Large intestine (tissue), 12 donors: ENCODE measurements around the gene KRTAP9-9. TPM values are rescaled to one million over a fixed set of nuclear protein-coding genes. Genes with fewer than 3 reads are reported as not detected.
"Not testable (repeated sequence)": the region's sequence is repeated elsewhere in the genome, so short reads cannot be mapped to it uniquely, and the experiment has no call there.

Experiments
- DNase-seq, 2 donors: peaks; one replicate each; pipeline versions ENCODE4 v3.0.0 to v3.0.0-alpha.2; 2013
- H3K27ac ChIP-seq: one replicate; pipeline ENCODE4 v1.5.1; 2013; ENCODE audit warnings: low read length
- H3K27me3 ChIP-seq: 2 replicates; pipeline ENCODE4 v1.6.1; 2013; ENCODE audit warnings: low read length; ENCODE audit not compliant: control insufficient read depth, insufficient read depth
- H3K36me3 ChIP-seq: 2 replicates; pipeline ENCODE4 v1.6.1; 2013; ENCODE audit warnings: low read length; ENCODE audit not compliant: control insufficient read depth, insufficient read depth
- H3K4me1 ChIP-seq: one replicate; pipeline ENCODE4 v1.6.1; 2013; ENCODE audit warnings: low read length; ENCODE audit not compliant: control insufficient read depth, insufficient read depth
- H3K4me3 ChIP-seq: one replicate; pipeline ENCODE4 v1.5.1; 2013; ENCODE audit warnings: low read length
- H3K9me3 ChIP-seq: one replicate; pipeline ENCODE4 v1.6.1; 2013; ENCODE audit warnings: mild to moderate bottlenecking, low read depth, low read length, moderate library complexity; ENCODE audit not compliant: control insufficient read depth
- WGBS: methylation state at CpG from one replicate; pipeline ENCODE4 v1.1.5; 2013; ENCODE audit warnings: low lambda C conversion rate; ENCODE audit not compliant: insufficient coverage; 5-methylcytosine and 5-hydroxymethylcytosine counted together
- long read RNA-seq, 11 donors: transcript quantifications; one replicate each; lab custom pipeline, GENCODE V29; 2026
- polyA plus RNA-seq: library from polyadenylated mRNA; unstranded; fragments of 120-200 nt; gene quantifications from one replicate; pipeline ENCODE4 v1.2.1, GENCODE V29; 2013

The KRTAP9-9 gene
- polyA plus RNA-seq, result not detected
- long read RNA-seq, donor 1, result 0 reads
- long read RNA-seq, donor 2, result 0 reads
- long read RNA-seq, donor 3, result 0 reads
- long read RNA-seq, donor 4, result 0 reads
- long read RNA-seq, donor 5, result 0 reads
- long read RNA-seq, donor 6, result 0 reads
- long read RNA-seq, donor 7, result 0 reads
- long read RNA-seq, donor 8, result 0 reads
- long read RNA-seq, donor 9, result 0 reads
- long read RNA-seq, donor 10, result 0 reads
- long read RNA-seq, donor 11, result 0 reads

DNA sequence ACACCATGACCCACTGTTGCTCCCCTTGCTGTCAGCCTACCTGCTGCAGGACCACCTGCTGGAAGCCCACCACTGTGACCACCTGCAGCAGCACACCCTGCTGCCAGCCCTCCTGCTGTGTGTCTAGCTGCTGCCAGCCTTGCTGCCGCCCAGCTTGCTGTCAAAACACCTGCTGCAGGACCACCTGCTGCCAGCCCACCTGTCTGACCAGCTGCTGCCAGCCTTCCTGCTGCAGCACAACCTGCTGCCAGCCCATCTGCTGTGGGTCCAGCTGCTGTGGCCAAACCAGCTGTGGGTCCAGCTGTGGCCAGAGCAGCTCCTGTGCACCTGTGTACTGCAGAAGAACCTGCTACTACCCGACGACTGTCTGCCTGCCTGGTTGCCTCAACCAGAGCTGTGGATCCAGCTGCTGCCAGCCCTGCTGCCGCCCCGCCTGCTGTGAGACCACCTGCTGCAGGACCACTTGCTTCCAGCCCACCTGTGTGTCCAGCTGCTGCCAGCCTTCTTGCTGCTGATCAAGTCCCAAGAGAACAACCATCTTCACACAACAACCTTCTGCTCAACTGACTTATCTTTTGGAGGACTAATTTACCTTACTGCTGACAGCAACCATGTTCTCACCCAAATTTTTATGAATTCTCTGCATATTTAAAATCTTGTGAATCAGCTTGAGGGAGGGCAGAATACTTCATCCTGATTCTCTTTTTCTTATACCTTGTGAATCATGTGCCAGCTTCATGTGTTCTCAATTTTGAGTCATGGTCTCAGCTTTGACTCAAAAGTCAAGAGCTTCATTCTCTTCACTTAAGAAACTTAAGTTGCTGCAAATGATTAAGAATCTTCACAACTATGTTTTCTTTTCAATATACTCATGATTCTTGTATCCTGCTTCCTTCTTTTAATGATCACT lies at the start of gene KRTAP9-9:
KRTAP9-9 (plus strand) TSS at position 4 of the 910 bp plus-strand sequence.
- not testable (repeated sequence) for DNase-seq, H3K4me1 ChIP-seq, H3K4me3 ChIP-seq, H3K9me3 ChIP-seq, H3K36me3 ChIP-seq, H3K27ac ChIP-seq
- WGBS, result no CpG with 5 or more reads among the region's 5 CpGs
- H3K27me3 ChIP-seq, result peaks cover 18% of the 10 kb centered on the region

DNA sequence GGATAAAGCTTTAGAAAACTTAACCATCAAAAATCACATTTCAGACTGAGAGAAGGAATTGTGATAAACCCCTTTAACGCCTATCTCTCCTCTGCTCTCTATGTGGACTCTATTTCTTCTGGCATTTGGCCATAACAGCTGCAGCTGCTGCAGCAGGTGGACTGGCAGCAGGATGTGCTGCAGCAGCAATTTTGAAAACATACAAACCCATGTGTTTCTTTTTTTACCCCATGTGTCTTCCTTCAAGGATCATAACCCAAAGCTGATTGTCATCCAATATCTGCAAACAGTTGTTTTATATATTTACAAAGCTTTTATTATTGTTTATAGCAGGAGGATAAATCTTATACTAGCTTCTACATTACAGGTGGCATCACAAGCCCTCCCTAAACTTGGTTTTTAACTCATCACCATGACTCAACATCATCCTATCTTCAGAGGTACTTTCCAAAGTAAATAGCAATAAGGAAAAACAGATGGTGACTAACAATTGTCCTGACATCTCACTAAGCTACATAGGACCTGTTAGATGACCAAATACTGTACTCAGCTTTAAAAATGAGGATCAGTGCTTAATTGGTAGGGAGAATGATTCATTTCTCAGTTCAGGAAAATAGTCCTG lies 43.2 kb upstream of the KRTAP9-9 start:
- no peak overlapping the region for H3K27ac ChIP-seq
- WGBS, result no CpG with 5 or more reads among the region's 1 CpG
- no peak for DNase-seq
- no peak overlapping the region for H3K4me3 ChIP-seq
- H3K4me1 ChIP-seq, result no peaks in the 10 kb centered on the region
- no peaks in the 10 kb centered on the region for H3K36me3 ChIP-seq
- H3K27me3 ChIP-seq, result peaks cover 10% of the 10 kb centered on the region
- no peaks in the 10 kb centered on the region for H3K9me3 ChIP-seq

DNA sequence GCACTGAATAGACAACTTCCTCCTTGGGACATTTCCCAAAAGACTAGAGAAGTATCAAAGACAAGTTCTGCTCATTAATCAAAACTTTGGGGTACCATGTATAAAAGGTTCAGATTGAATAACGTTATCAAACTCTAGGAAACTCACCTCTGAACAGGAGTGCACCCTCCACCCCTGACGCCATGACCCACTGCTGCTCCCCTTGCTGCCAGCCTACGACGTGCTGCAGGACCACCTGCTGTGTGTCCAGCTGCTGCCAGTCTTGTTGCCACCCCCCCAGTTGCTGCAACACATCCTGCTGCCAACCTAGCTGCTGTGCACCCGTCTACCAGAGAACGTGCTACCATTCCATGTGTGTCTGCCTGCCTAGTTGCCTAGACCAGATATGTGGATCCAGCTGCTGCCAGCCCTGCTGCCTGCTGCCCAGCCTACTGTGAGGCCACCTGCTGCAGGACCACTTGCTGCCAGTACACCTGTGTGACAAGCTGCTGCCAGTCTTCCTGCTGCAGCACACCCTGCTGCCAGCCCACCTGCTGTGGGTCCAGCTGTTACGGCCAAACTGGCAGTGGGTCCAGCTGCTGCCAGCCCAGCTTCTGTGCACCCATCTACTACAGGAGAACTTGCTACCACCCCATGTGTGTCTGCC lies 42.5 kb upstream of the KRTAP9-9 start:
- no peaks in the 10 kb centered on the region for H3K36me3 ChIP-seq
- H3K4me1 ChIP-seq, result no peaks in the 10 kb centered on the region
- no peak for DNase-seq
- H3K27ac ChIP-seq, result no peak overlapping the region
- no CpG with 5 or more reads among the region's 7 CpGs for WGBS
- H3K4me3 ChIP-seq, result no peak overlapping the region
- peaks cover 10% of the 10 kb centered on the region for H3K27me3 ChIP-seq
- no peaks in the 10 kb centered on the region for H3K9me3 ChIP-seq

DNA sequence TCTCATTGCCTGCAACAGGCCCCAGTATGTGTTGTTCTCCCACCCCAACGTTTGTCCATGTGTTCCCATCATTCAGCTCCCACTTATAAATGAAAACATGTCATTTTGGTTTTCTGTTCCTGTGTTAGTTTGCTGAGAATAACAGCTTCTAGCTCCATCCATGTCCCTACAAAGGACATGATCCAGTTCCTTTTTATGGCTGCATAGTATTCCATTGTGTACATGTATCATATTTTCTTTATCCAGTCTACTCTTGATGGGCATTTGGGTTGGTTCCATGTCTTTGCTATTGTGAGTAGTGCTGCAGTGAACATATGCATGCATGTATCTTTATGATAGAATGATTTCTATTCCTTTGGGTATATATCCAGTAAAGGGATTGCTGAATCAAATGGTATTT lies 39.5 kb upstream of the KRTAP9-9 start:
- H3K27ac ChIP-seq, result no peak overlapping the region
- WGBS, result no CpG with 5 or more reads among the region's 1 CpG
- no peak overlapping the region for H3K4me3 ChIP-seq
- no peaks in the 10 kb centered on the region for H3K9me3 ChIP-seq
- H3K27me3 ChIP-seq, result peaks cover 3% of the 10 kb centered on the region
- no peak for DNase-seq
- no peaks in the 10 kb centered on the region for H3K4me1 ChIP-seq
- H3K36me3 ChIP-seq, result no peaks in the 10 kb centered on the region

DNA sequence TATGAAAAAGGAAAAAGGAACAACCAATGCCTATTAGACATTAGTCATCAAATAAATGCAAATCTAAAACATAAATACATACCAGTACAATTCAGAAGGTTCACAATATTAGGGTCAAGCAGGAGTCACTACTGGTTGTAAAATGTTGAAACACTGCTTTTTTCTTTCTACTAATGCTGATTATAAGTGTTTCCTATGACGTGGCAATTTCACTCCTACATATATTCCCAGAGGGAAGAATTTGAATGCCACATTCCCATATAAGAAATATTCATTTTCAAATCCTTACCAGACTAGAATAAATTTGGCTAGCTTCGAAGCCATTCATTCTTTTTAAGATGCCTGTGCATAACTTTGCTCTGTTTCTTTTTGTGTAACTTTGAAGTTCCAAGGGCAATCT lies 31.4 kb upstream of the KRTAP9-9 start:
- no CpG with 5 or more reads among the region's 2 CpGs for WGBS
- no peak overlapping the region for H3K4me3 ChIP-seq

DNA sequence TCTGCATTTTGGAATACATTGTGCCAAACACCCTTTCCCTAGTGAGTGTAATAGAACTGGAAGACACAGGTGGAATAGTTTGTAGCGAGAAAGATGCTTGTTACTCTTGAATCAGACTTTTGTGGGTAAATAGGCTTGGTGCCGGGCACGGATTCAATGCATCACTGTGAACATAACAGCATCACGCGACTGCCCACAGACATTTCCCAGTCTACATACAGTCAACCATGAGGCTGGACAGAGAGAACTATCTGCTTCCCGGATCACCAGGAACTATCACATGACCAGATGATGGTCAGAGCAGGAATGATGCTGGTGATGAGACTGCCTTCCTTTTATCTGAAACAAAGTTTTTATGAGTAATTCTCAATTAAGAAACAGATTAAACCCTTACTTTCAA lies 29.1 kb upstream of the KRTAP9-9 start:
- Histone ChIP-seq H3K4me3 (no peak overlapping the region), H3K9me3 (no peaks in the 10 kb centered on the region), H3K4me1 (no peaks in the 10 kb centered on the region), H3K36me3 (no peaks in the 10 kb centered on the region), H3K27ac (no peak overlapping the region), H3K27me3 (peaks cover 4% of the 10 kb centered on the region)
- DNase-seq, result no peak
- WGBS, result no CpG with 5 or more reads among the region's 6 CpGs

More for the DNA sequence above, 31.4 kb upstream of the KRTAP9-9 start:
- Histone ChIP-seq H3K4me1 (no peaks in the 10 kb centered on the region), H3K9me3 (no peaks in the 10 kb centered on the region), H3K27me3 (peaks cover 4% of the 10 kb centered on the region), H3K27ac (no peak overlapping the region), H3K36me3 (no peaks in the 10 kb centered on the region)
- DNase-seq, result no peak

DNA sequence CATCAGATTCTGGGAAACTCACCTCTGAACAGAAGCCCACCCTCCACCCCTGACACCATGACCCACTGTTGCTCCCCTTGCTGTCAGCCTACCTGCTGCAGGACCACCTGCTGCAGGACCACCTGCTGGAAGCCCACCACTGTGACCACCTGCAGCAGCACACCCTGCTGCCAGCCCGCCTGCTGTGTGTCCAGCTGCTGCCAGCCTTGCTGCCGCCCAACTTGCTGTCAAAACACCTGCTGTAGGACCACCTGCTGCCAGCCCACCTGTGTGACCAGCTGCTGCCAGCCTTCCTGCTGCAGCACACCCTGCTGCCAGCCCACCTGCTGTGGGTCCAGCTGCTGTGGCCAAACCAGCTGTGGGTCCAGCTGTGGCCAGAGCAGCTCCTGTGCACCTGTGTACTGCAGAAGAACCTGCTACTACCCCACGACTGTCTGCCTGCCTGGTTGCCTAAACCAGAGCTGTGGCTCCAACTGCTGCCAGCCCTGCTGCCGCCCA lies 28.5 kb upstream of the KRTAP9-9 start, which contains the start of gene KRTAP9-2:
KRTAP9-2 (plus strand) TSS at position 51 of the 498 bp plus-strand sequence; CDS start at position 58, 7 bp downstream.
- not testable (repeated sequence) for H3K36me3 ChIP-seq, H3K27ac ChIP-seq, H3K9me3 ChIP-seq, H3K4me1 ChIP-seq, H3K4me3 ChIP-seq, H3K27me3 ChIP-seq, DNase-seq
- no CpG with 5 or more reads among the region's 4 CpGs for WGBS

DNA sequence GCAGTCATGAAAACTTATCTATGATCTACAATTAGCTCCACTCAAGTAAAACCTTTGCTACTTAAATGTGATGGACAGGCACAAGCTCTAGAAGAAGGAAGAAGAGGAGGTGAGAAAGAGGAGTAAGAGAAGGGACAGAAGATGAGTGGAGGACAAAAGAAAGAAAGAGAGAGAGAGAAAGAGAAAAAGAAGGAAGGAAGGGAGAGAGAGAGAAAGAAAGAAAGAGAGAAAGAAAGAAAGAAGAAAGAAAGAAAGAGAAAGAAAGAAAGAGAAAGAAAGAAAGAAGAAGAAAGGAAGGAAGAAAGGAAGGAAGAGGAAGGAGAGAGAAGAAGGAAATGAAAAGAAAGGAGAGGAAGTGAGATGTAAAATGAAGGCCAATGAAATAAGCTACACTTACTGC lies 25.1 kb upstream of the KRTAP9-9 start:
- no peak for DNase-seq
- Histone ChIP-seq H3K9me3 (no peaks in the 10 kb centered on the region), H3K4me3 (no peak overlapping the region), H3K27ac (no peak overlapping the region), H3K27me3 (peaks cover 12% of the 10 kb centered on the region), H3K36me3 (no peaks in the 10 kb centered on the region), H3K4me1 (no peaks in the 10 kb centered on the region)

DNA sequence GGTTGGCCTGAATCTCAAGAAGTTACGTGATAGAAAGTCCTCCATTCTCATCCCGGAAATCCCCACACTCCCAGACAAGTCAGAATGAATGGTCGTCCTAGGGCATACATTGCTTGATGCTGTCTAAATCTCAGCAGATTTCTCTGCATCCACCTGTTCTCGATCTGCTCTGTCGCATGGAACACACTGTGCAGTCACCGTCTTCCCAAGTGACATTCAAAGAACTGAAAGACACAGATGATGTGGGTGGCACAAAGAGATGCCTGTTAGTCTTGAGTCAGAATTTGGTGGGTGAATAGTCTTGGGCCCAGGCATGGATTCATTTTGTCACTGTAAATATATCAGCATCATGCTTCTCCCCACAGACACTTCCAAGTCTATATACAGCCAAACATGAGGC lies 23.5 kb upstream of the KRTAP9-9 start:
- DNase-seq, result no peak
- Histone ChIP-seq H3K4me1 (no peaks in the 10 kb centered on the region), H3K36me3 (no peaks in the 10 kb centered on the region), H3K27me3 (peaks cover 8% of the 10 kb centered on the region), H3K27ac (no peak overlapping the region), H3K9me3 (no peaks in the 10 kb centered on the region), H3K4me3 (no peak overlapping the region)
- WGBS, result no CpG with 5 or more reads among the region's 6 CpGs
